SH-SY5Y (cell line): Measurements from ENCODE around the gene RIF1.

Source experiments
- GATA2 ChIP-seq: IDR thresholded peaks from 2 replicates; pipeline ENCODE4 v1.6.1; 2011; ENCODE audit warnings: mild to moderate bottlenecking, low read depth, low read length
- GATA3 ChIP-seq: IDR thresholded peaks from 2 replicates; pipeline ENCODE4 v1.6.1; 2011; ENCODE audit warnings: low read depth, mild to moderate bottlenecking, low read length, moderate library complexity

Gene RIF1

GRCh38 chr2:151409601-151410484, at the start of gene RIF1:
RIF1 (plus strand) TSS chr2:151409902; CDS start chr2:151410424, 522 bp downstream.
- TF ChIP-seq GATA2 (no peak), GATA3 (no peak)

- TF ChIP-seq GATA3, result no peak
- no peak for TF ChIP-seq GATA2
Measured at GRCh38 chr2:151361674-151362370, 47.9 kb upstream of the RIF1 start.

- TF ChIP-seq GATA2 (no peak), GATA3 (no peak)
Measured at GRCh38 chr2:151363709-151364108, 46.0 kb upstream of the RIF1 start.

- TF ChIP-seq GATA3 (no peak), GATA2 (no peak)
Measured at GRCh38 chr2:151367571-151367970, 42.1 kb upstream of the RIF1 start.

- TF ChIP-seq GATA3 (no peak), GATA2 (no peak)
Measured at GRCh38 chr2:151374436-151374835, 35.3 kb upstream of the RIF1 start.

- TF ChIP-seq GATA2 (no peak), GATA3 (no peak)
Measured at GRCh38 chr2:151379169-151379568, 30.5 kb upstream of the RIF1 start.

- TF ChIP-seq GATA3 (no peak), GATA2 (no peak)
Measured at GRCh38 chr2:151380580-151381235, 29.0 kb upstream of the RIF1 start.

GRCh38 chr2:151381266-151381665, 28.4 kb upstream of the RIF1 start:
- TF ChIP-seq GATA3 (no peak), GATA2 (no peak)

GRCh38 chr2:151388011-151388410, 21.7 kb upstream of the RIF1 start:
- no peak for TF ChIP-seq GATA3
- no peak for TF ChIP-seq GATA2

- TF ChIP-seq GATA2 (no peak), GATA3 (no peak)
Measured at GRCh38 chr2:151391436-151391835, 18.3 kb upstream of the RIF1 start.

- TF ChIP-seq GATA2 (no peak), GATA3 (no peak)
Measured at GRCh38 chr2:151394509-151394908, 15.2 kb upstream of the RIF1 start.

GRCh38 chr2:151395509-151396374, 14.0 kb upstream of the RIF1 start:
- TF ChIP-seq GATA3 (no peak), GATA2 (no peak)

- TF ChIP-seq GATA2 (no peak), GATA3 (no peak)
Measured at GRCh38 chr2:151399981-151400380, 9.7 kb upstream of the RIF1 start.

- no peak for TF ChIP-seq GATA2
- TF ChIP-seq GATA3, result no peak
Measured at GRCh38 chr2:151401149-151401548, 8.6 kb upstream of the RIF1 start.

- TF ChIP-seq GATA3, result no peak
- no peak for TF ChIP-seq GATA2
Measured at GRCh38 chr2:151403914-151404313, 5.8 kb upstream of the RIF1 start.

- TF ChIP-seq GATA2 (no peak), GATA3 (no peak)
Measured at GRCh38 chr2:151405376-151405775, 4.3 kb upstream of the RIF1 start.
